GDM1 (cell line): ENCODE measurements around the gene HOXD3.

ENCODE experiments used
- DNase-seq: peaks from one replicate; lab custom pipeline; 2025; lab: John Stamatoyannopoulos, UW

HOXD3 gene

DNA sequence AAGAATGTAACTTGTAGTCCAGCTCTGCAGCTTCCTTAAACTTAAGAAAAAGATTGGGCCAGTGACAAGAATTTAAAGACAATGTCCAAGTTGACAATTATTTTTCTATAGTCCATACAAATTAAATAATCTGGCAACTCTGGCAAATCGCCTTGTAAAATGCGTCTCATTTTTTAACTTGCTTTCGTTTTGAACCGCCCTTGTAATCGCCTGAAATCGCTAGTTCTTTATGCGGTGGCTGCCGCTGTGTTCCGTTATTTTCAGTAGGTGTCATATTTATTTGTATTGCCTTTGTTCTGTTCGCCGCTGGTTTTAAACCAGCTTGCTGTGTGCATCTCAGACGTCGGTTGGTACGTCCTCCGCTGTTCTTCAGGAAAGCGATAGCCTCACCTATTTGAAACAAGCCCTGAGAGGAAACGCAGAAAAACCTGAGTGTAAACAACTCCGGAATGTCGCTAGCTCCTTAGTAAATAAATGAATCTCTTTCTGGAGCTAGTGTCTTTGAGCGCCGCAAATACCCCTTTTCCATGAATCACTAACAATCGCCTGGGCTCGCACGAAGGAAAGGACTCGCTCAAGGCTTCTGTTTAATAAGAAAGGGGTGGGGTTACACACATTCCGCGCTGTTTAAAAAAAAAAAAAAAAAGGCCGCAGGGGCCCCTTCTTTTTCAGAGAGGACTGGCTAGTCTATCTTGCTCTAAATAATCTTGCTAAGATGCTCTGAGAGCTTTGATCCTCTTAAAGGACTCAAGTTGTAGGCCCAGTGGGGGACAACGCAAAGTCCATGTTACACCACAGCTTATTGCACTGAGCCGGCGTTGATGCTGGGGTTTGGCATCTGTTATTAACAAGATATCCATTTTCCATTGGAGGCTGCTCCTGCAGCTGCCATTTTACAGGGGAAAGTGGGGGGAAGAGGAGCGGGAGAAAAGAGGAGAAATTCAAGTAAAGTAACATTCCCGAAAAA lies 24.6 kb upstream of the HOXD3 start:
- no peak for DNase-seq

DNA sequence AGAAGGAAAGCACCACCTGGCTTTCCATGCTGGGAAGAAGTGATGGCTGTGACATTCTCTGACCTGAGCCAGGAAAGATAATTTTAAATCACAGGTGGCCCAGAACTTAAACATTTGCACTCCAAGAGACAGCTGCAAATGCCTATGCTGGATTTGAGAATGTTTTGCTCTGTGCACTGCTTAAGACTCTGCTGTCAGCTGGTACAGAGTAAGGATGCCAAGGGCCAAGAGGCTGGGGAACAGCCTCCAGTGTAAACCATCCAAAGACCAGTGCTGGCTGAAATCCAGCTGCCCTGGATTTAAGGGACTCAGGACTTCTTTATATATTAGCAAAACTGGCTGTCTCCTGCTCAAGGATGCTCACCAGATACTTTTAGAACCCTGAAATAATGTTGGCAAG lies 23.7 kb upstream of the HOXD3 start:
- DNase-seq: no peak

DNA sequence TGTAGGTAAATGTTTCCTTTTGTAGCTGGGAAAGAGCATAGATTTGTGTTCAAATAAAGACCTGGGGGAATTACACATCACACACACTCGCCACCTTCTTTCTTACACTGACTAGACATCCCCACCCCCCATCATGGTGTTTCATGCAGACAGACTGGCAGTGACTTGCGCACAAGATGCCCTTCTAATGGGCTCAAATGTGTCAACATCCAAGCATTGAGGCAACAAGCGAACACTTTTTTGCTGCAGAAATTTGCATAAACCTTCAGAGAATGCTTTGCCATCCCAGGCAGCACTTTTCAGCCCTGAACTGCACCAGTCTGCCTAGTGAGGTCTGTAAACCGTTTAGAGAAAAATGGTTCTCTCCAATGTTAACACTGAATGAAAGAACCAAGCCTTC lies 23.1 kb upstream of the HOXD3 start:
- no peak for DNase-seq

DNA sequence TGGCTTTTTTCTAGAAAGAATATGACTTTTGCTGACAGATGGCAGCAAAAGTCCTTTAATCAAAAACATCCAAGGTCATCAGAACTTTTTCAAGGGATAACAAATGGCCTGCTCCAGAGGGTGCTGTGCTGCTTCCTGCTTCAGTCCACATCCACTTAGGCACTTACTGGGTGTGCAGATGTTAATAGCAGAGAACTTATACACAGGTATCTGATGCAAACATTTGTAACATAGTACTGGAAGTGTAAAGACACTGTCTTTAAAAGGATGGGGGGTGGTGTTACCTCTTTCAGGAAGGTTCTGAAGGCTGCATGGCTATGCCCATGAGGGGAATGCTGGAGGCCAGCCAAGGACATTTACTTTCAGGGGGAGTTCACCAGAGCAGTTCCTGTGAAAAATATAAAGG lies 22.1 kb upstream of the HOXD3 start:
- DNase-seq: no peak

DNA sequence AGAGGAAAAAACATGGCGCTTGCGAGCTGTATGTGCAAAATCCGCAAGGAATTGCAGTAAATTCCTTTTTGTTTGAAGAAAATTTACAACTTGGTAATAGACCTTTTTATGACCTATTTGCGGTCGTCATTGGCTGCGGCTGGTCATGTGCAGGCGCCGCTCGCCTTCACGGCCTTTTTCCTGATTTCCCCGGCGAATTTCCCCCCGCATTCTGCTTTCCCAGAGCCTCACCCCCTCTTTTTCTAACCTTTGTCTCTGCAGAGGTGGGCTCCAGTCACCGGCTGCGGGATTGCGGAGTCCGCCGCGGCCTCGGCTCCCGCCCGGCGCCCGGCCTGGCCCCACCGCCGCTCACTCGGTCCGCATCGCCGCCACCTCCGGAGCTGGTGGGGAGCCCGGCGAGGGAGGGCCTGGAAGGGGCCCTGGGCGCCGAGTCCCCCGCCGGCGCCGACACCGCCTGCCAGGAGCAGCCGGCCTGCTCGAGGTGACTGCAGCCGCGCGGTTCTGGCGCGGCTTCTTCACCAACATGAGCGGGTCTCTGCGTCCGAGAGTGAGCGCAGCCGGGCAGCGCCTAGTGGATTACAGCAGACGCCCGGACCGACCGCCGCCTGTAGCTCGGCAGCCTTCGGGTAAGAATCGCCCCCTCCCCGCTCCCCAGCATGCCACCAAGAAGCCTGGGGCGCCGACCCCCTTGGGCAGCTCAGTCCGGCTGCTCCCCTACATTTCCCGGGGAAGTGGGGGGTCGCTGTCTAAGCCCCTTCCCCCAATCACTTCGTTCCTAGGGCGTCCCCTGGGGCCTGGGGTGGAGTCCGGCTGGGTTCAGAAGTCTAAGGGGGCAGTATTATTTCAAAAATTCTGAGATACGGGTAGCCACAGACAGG lies 20.5 kb upstream of the HOXD3 start:
- no peak for DNase-seq

DNA sequence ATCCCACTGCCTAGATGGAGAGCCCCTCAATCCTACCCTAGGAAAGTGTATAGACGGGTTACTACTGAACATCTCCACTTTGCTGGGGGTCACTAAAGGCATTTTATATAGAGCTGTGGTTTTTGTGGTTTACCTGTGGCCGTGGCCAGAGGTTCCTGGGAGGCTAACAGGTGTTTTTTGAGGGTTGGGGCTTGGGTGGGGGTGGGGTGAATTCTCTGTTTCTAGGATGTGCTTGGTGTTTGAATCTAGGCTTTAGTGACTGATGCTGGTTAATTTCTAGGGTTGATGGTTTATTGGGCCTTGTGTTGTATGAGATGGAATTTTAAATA lies 19.9 kb upstream of the HOXD3 start:
- DNase-seq: no peak

DNA sequence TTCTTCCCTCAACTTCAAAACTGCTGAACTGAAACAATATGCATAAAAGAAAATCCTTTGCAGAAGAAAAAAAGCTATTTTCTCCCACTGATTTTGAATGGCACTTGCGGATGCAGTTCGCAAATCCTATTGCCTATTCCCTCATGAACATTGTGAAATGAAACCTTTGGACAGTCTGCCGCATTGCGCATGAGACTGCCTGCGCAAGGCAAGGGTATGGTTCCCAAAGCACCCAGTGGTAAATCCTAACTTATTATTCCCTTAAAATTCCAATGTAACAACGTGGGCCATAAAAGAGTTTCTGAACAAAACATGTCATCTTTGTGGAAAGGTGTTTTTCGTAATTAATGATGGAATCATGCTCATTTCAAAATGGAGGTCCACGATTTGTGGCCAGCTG lies 19.2 kb upstream of the HOXD3 start:
- no peak for DNase-seq

DNA sequence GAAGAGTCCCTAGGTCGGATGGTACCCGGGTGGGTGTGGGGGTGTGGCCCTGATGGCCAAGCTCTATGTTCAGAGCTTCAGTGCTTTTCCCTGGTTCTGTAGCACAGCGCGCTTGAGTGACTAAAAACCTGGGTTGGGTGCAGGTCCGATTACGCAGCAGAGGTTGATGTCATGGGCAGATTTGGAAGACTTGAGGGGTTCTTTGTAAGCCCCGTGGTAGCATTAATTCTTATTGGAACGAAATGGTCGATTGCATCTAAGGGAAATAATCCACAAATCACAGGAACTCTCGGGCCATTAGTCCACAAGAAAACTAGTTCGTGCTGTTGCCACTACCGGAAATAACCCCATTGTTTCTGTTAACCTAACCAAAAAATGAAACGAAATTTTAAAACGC lies 18.6 kb upstream of the HOXD3 start:
- no peak for DNase-seq

DNA sequence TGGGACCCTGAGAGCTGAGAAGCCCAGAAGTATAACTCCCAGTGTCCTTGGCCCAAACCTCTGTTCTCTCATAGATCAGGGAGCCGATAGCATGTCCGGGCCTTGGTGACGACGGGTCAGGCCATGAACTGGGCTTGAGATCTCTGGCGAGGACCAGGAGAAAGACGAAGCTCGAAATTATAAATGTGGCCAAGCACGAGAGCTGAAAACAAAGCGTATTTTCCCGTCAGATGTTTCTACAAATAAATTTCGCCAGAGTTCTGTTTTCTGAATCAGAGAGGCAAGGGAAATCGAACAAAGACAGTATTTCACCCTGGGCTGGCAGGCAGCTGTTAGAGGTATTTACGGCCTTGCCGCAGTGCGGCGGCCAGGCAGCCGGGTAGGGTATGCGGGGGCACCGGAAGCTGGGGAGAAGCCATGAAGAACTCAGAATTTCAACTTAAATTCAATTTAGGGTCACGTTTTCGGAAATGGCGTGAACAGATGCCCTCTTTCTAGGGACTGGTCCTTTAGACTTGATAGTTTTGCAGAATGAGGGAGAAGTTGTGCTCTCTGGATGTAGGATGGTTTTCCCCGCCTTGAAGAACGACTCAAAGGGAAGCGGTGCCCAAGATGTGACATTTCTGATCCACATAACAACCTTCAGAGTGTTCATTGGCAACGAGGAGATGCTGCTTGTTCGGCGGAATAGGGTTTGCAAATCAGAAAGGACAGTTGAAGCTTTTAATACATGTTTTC lies 18.0 kb upstream of the HOXD3 start:
- DNase-seq: no peak

DNA sequence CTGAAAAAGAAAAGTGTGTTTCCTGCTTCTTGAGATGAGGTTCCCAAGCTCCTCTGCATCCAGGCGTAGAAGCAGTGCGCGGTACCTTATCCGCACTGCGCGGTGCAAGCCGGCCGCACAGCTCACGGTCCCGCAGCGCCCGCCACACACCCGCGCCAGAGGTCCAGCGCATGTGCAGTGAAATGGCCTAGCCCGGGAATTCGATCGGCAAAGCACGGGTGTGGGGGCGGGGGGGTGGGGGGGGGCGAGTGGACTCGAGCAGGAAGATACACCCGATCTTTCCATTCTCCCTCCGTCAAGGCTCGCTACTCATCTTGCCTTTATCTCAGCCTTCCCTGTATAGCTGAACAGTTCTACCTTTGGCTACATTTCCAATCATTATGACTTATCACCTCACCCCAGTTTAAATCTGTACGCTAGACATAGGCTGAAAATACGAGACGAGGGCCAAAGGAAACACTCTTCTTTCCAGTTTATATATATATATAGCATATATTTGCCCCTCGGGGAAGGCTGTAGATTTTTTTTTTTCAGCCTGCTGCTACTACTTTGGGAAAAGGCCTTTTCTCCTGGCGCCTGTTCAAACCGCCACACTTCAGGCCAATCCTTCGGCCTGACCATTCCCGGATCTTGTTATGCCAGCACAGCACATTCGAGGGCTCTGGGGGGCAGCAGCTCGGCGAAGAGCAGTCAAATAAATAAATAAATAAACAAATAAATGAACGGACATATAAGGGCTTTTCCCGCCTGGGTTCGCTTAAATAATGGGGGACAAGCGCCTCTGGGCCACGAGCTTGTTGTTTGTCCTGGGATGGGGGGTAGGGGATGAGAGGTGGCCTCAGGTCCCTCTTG lies 17.2 kb upstream of the HOXD3 start:
- no peak for DNase-seq

DNA sequence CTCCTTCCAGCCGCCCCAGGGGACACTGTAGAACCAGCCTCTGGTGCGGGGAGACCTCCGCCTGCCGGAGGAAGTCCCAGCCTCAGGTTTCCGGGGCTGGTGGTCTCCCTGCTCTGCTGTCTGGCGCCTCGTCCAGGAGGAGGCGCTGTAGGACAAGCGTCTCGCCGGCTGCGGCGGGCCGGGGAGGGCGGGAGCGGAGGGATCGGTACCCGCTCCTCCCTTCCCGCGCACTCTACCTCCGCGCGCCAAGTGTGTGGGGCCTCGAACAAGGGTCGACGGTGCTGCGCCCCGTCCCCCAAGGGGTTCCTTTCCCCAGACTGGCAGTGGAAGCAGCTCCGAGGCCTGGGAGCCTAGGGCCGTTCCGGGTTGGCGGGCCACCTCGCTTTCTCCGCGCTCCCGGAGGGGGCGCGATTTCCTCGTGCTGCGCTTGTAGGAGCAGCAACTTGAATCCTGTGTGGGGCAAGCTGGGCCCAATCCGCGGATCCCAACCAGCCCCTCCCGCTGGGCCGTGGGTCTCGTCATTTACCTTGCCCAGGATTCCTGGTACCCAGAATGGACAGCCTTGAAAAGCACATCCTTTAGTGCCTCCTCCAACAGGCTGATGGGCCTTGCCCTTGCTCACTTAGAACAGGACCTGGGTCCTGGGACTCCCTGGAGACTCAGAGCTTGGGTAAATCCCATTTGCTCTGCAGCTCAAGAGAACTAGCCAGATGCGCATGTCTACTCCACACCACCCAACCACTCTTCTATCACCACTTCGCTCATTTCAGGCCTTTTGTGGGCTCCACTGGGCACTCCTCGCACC lies 16.4 kb upstream of the HOXD3 start:
- peak; percentile 62 for DNase-seq

DNA sequence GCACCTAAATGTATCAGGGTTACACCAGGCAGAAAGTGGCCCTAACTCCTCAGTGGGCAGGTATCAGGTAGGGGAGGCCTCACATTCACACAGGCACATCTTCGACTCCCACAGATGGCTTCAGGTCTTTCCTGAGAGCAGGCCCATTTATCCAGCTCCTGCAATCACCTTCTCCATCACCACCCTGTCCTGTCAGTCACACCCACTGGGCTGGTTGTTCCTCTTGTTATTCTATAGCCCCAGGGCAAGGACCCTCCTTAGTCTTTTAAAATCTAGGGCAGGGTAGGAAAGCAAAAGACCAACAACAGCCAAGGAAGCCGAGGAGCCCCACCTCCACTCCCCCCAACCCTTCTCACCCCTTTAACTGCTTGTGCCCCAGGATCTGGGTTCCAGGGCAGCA lies 14.8 kb upstream of the HOXD3 start:
- DNase-seq: no peak

DNA sequence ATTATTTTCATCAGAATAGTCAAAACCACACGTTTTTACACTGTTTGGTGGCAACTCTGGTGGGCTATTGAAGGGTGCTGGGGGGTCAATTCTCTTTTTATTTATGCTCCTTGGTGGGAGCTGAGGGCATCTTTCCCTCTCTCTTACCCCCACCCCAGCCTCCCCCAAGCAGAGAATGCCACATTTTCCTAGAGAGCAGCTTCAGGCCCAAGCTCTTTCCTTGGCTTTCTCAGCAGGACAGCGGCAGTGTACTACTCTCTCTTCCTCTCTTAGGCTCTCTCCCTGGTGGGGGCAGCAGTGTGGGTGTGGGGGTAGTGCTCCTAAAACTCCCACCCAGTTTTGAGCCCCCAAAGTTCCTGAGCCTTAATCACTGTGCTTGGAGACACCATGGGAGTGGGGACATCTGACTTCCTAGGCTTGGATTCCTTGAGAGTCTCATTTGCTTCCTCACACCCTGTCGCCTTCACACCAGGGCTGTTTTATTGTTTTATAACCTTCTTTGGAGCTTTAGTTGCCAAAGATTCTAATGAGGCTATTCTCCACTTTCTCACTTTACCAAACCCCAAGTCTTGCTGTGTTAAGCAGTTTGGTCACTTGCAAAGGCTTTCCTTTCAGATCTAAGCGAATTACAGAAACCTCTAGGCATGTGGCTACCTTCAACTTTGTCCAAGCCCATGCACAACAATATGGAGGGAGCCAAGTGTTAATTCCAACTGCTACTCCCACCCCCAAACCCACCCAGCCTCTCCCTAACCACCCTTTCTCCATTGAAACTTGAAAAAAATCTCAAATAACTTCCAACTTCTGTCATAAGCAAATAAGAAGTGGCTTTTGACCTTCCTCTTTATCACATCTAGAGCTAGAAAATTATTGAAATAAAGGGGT lies 11.8 kb upstream of the HOXD3 start:
- no peak for DNase-seq

DNA sequence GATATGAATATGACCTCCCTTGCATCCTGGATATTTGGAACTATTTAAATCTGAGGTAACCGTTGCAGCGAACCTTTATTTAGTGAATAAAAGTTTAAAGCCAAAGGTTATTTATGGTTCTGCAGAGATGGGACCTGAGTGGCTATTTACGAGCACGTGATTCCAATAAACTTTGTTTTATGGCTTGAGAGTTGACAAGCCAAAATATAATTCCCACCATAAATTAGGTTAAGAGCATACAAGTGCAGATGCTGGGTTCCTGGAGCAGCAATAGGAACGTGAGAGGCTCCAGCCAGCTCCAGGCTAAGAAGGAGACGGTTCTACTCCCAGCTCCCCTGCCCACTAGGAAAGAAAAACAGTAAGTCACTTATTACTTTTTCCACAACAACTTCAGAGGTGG lies 11.0 kb upstream of the HOXD3 start:
- no peak for DNase-seq

DNA sequence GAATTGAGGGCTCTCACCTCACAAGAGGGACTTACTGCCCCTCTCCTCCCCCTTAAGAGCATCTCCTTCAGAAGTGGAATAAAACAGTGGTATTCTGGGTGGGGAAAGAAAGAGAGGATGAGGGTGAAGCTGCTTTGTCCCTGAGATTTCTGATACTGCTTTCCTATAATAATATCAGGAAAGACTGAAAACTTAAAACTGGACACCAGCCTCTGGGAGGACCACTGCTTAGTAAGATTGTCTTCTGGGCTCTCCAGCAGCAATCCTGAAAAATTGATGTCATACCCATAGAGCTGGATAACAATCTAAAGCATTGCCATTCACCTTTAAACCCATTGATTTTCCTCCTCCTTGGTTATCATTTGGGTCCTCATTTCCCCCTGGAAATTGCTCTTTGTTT lies 10.5 kb upstream of the HOXD3 start:
- DNase-seq: no peak

DNA sequence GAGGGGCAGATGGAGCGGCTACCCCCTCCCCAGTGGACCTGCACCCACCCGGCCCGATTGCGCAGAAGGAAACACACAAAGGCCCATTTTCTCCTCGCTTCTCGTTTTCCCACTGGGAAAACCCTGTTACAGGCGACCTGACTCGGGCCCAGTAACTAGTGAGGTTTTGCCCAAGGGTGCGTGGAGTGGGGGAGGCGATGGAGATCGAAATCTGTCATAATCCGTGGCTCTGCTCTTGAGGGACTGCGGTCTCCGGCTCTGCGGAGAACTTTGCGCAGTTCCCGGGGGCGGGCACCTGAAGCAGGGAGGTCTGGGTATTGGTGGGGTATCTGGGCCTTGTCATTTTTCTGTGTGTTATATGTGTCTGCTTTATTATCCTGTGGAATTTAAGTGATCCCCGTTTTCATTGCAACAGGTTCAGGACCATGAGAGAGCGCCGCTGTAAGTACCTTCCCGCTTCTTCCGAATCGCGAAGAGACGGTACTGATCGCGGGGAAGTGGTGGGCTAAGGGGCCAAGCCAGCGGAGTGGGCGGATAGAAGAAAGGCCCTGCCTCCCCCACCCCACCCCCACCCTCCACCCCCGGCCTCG lies 9.8 kb upstream of the HOXD3 start:
- no peak for DNase-seq

DNA sequence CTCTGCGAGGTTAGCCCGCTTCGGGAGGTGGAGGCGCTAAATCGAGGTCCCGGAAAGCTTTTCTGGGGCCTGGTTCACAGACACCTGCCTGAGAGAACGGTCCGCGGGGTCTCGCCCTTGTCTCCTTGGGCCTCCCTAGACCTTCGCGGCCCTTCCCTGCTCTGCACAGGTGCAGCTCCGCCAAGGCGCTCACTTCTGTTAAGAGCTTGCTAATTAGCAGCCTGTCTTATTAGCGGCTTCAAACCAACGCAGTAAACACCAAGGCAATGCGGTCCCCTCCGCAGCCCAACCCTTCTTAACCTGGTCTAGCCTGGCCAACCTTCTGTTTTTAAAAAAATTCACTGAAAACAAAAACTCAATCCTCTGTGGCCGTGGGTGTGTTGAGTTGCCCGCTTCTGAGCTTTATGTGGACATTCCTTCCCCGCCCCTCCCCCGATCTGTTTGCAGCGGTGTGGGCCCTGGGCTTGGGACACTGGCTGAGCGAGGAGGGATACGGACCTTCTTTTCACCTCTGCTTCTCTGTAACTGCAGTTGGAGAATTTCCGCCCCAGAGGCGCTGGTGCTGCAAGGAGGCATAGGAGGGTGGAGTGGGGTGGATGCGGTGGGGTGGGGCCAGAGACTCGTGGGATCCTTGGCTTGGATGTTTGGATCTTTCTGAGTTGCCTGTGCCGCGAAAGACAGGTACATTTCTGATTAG lies 9.2 kb upstream of the HOXD3 start:
- no peak for DNase-seq

DNA sequence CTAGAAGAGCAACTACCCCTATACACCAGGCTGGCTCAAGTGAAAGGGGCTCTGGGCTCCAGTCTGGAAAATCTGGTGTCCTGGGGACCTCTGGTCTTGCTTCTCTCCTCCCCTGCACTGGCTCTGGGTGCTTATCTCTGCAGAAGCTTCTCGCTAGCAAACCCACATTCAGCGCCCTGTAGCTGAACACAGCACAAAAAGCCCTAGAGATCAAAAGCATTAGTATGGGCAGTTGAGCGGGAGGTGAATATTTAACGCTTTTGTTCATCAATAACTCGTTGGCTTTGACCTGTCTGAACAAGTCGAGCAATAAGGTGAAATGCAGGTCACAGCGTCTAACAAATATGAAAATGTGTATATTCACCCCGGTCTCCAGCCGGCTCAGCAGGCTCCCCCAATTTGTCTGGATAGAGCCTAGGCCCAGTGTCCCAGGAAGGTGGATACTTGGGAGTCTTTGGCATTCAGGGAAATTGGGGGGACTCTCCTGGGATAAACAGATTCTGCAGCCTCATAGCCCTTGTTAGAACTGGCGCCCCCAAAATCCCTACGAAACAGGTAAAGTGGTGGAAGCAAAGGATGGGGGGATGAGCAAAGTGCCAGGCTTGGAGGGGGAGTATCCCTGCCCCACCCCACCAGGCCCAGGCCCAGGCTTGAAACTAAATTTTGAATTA lies 8.2 kb upstream of the HOXD3 start:
- DNase-seq: no peak
